ENCODE results near the gene P3H2.

DNA sequence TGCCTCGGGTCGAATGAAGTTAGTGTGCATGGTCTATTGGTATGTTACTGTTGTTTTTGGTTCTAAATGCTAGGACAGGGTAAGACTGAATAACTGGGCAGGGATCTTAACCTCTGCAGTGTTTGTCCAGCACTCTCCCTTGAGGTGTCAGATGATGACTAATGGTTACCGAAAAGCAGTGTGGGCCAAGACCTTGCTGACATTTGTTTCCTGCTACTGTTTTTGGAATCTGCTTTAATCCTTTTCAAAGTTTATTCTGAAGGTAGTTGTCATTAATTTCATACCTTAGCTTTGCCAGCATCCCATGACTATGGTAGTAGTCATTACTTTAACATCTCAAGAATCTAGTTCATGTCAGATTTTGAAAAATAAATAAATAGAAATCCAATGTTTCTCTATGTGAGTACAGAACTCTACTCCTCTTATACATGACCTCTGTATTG is 117.0 kb downstream of the P3H2 start:
- TF ChIP-seq, protein P1, sequence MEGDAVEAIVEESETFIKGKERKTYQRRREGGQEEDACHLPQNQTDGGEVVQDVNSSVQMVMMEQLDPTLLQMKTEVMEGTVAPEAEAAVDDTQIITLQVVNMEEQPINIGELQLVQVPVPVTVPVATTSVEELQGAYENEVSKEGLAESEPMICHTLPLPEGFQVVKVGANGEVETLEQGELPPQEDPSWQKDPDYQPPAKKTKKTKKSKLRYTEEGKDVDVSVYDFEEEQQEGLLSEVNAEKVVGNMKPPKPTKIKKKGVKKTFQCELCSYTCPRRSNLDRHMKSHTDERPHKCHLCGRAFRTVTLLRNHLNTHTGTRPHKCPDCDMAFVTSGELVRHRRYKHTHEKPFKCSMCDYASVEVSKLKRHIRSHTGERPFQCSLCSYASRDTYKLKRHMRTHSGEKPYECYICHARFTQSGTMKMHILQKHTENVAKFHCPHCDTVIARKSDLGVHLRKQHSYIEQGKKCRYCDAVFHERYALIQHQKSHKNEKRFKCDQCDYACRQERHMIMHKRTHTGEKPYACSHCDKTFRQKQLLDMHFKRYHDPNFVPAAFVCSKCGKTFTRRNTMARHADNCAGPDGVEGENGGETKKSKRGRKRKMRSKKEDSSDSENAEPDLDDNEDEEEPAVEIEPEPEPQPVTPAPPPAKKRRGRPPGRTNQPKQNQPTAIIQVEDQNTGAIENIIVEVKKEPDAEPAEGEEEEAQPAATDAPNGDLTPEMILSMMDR (conservative IDR thresholded peaks at IDR 0.05; ENCODE audit: low read length): no peak
- TF ChIP-seq EZH2phosphoT487 (IDR thresholded peaks at IDR 0.05; ENCODE audit: borderline replicate concordance): no peak
